ENCODE results near the gene TIMD4. TPM values are rescaled to one million over a fixed set of nuclear protein-coding genes. Genes with fewer than 3 reads are reported as not detected.

The TIMD4 gene
- total and polyA plus RNA-seq, 2 experiments from 2014 or later, result not detected

- TF ChIP-seq, protein P1, sequence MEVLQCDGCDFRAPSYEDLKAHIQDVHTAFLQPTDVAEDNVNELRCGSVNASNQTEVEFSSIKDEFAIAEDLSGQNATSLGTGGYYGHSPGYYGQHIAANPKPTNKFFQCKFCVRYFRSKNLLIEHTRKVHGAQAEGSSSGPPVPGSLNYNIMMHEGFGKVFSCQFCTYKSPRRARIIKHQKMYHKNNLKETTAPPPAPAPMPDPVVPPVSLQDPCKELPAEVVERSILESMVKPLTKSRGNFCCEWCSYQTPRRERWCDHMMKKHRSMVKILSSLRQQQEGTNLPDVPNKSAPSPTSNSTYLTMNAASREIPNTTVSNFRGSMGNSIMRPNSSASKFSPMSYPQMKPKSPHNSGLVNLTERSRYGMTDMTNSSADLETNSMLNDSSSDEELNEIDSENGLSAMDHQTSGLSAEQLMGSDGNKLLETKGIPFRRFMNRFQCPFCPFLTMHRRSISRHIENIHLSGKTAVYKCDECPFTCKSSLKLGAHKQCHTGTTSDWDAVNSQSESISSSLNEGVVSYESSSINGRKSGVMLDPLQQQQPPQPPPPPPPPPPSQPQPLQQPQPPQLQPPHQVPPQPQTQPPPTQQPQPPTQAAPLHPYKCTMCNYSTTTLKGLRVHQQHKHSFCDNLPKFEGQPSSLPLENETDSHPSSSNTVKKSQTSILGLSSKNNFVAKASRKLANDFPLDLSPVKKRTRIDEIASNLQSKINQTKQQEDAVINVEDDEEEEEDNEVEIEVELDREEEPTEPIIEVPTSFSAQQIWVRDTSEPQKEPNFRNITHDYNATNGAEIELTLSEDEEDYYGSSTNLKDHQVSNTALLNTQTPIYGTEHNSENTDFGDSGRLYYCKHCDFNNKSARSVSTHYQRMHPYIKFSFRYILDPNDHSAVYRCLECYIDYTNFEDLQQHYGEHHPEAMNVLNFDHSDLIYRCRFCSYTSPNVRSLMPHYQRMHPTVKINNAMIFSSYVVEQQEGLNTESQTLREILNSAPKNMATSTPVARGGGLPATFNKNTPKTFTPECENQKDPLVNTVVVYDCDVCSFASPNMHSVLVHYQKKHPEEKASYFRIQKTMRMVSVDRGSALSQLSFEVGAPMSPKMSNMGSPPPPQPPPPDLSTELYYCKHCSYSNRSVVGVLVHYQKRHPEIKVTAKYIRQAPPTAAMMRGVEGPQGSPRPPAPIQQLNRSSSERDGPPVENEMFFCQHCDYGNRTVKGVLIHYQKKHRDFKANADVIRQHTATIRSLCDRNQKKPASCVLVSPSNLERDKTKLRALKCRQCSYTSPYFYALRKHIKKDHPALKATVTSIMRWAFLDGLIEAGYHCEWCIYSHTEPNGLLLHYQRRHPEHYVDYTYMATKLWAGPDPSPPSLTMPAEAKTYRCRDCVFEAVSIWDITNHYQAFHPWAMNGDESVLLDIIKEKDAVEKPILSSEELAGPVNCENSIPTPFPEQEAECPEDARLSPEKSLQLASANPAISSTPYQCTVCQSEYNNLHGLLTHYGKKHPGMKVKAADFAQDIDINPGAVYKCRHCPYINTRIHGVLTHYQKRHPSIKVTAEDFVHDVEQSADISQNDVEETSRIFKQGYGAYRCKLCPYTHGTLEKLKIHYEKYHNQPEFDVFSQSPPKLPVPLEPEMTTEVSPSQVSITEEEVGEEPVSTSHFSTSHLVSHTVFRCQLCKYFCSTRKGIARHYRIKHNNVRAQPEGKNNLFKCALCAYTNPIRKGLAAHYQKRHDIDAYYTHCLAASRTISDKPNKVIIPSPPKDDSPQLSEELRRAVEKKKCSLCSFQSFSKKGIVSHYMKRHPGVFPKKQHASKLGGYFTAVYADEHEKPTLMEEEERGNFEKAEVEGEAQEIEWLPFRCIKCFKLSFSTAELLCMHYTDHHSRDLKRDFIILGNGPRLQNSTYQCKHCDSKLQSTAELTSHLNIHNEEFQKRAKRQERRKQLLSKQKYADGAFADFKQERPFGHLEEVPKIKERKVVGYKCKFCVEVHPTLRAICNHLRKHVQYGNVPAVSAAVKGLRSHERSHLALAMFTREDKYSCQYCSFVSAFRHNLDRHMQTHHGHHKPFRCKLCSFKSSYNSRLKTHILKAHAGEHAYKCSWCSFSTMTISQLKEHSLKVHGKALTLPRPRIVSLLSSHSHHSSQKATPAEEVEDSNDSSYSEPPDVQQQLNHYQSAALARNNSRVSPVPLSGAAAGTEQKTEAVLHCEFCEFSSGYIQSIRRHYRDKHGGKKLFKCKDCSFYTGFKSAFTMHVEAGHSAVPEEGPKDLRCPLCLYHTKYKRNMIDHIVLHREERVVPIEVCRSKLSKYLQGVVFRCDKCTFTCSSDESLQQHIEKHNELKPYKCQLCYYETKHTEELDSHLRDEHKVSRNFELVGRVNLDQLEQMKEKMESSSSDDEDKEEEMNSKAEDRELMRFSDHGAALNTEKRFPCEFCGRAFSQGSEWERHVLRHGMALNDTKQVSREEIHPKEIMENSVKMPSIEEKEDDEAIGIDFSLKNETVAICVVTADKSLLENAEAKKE (CRISPR knock-in tag; IDR thresholded peaks at IDR 0.05), result no peak
- TF ChIP-seq ZNF331 (CRISPR knock-in tag; IDR thresholded peaks at IDR 0.05; ENCODE audit: low read depth) (no peak), STAT1 (IDR thresholded peaks at IDR 0.05; ENCODE audit: unreplicated experiment) (no peak), POLR2AphosphoS5 (IDR thresholded peaks at IDR 0.05; ENCODE audit: low read depth) (no peak)
These were observed 26.1 kb downstream of the TIMD4 start (continued) for GRCh38 chr5:156936972-156937371.

DNA sequence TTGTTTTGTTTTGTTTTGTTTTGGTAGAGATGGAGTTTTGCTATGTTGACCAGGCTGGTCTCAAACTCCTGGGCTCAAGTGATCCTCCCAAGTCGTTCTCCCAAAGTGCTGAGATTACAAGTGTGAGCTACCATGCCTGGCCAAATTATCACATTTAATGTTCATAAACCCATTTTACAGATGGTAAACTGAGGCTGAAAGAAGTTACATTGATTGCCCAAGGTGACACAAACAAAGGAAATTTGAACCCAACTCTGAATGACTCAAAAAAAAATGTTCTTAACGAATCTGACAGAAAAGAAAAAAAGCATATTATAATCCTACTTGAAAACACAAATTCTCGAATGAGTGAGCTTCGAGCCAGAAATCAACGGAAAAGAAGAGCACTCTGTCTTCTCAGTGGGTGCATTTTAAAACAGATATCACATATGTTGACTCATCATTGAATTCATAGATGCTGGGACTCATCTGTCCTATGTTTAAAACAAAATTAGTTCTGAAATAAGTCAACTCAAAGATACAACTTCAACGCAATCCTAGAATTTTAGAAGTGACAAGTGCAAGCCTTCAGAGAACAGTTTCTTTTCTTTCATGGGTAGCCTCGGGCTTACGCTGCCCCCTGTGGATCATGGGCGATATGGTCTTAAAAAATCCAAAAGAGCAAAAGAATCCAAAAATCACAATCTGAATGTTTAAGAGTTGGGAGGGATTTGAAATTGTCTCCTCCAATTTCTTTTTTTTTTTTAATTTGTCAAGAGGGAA, 28.4 kb downstream of the TIMD4 start:
- no peaks in the 10 kb centered on the region for H3K27me3 ChIP-seq (ENCODE audit: insufficient read depth)
- DNase-seq (ENCODE audit: low spot score) (peak; percentile 71), ATAC-seq (no peak)
- H3K4me3 ChIP-seq, result no peak overlapping the region
- no peaks in the 10 kb centered on the region for H3K9me2 ChIP-seq (ENCODE audit: insufficient read depth)
- H3K27ac Mint-ChIP-seq, result no peak overlapping the region
- H4K20me1 ChIP-seq (replicated peaks; ENCODE audit: insufficient read depth), result no peaks in the 10 kb centered on the region
- no peaks in the 10 kb centered on the region for H3K4me1 Mint-ChIP-seq
- no peak overlapping the region for H3K27ac ChIP-seq (ENCODE audit: low read depth)
- H3F3A ChIP-seq (replicated peaks; ENCODE audit: low read depth), result no peaks in the 10 kb centered on the region
- H3K4me2 ChIP-seq, result no peak overlapping the region
- TF ChIP-seq, protein P2, sequence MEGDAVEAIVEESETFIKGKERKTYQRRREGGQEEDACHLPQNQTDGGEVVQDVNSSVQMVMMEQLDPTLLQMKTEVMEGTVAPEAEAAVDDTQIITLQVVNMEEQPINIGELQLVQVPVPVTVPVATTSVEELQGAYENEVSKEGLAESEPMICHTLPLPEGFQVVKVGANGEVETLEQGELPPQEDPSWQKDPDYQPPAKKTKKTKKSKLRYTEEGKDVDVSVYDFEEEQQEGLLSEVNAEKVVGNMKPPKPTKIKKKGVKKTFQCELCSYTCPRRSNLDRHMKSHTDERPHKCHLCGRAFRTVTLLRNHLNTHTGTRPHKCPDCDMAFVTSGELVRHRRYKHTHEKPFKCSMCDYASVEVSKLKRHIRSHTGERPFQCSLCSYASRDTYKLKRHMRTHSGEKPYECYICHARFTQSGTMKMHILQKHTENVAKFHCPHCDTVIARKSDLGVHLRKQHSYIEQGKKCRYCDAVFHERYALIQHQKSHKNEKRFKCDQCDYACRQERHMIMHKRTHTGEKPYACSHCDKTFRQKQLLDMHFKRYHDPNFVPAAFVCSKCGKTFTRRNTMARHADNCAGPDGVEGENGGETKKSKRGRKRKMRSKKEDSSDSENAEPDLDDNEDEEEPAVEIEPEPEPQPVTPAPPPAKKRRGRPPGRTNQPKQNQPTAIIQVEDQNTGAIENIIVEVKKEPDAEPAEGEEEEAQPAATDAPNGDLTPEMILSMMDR (conservative IDR thresholded peaks at IDR 0.05; ENCODE audit: low read depth in 2 of 2), result peak; percentile 85 to 87
- TF ChIP-seq POLR2AphosphoS5 (IDR thresholded peaks at IDR 0.05; ENCODE audit: low read depth), result no peak
- H3K9me3 Mint-ChIP-seq, result peaks cover 18% of the 10 kb centered on the region
- H3K4me3 Mint-ChIP-seq, result no peak overlapping the region
- H3K36me3 ChIP-seq (ENCODE audit: insufficient read depth), result no peaks in the 10 kb centered on the region
- no peak overlapping the region for H2AFZ ChIP-seq
- peaks cover 12% of the 10 kb centered on the region for H3K36me3 Mint-ChIP-seq (ENCODE audit: low read depth)
- H3K27me3 Mint-ChIP-seq (ENCODE audit: insufficient read depth, low read depth, poor library complexity), result peaks cover 9% of the 10 kb centered on the region
- H3K79me2 ChIP-seq (replicated peaks; ENCODE audit: insufficient read depth), result no peaks in the 10 kb centered on the region
- no peaks in the 10 kb centered on the region; the same call in 1 of the 2 replicates for H3K4me1 ChIP-seq (ENCODE audit: insufficient read depth)
